ENCODE data around the gene CFAP100.

The CFAP100 gene

GRCh38 chr3:126399756-126400155 is 5.0 kb downstream of the CFAP100 start:
- no peak overlapping the region for H3K9ac ChIP-seq (ENCODE audit: low read length)
- no peak overlapping the region for H3K4me2 ChIP-seq (ENCODE audit: low read length)
- H4K20me1 ChIP-seq (ENCODE audit: insufficient read depth, low read length): no peaks in the 10 kb centered on the region
- no peaks in the 10 kb centered on the region for H3K9me3 ChIP-seq (ENCODE audit: low read length)
- no peaks in the 10 kb centered on the region for H3K36me3 ChIP-seq (ENCODE audit: insufficient read depth, low read length)
- H3K4me3 ChIP-seq (ENCODE audit: low read depth, low read length, poor library complexity, severe bottlenecking): no peak overlapping the region
- H3K27ac ChIP-seq (ENCODE audit: low read depth, low read length, poor library complexity, severe bottlenecking): no peak overlapping the region
- H3F3A ChIP-seq (ENCODE audit: insufficient read depth, low read length): no peaks in the 10 kb centered on the region
- no peak overlapping the region for H2AFZ ChIP-seq (ENCODE audit: low read length)
- no peak for TF ChIP-seq CTCF (IDR thresholded peaks at IDR 0.05; ENCODE audit: low read length)
- no peak for TF ChIP-seq EZH2 (IDR thresholded peaks at IDR 0.05; ENCODE audit: borderline replicate concordance, low read length)
- no peaks in the 10 kb centered on the region for H3K79me2 ChIP-seq (ENCODE audit: insufficient read depth, low read length)
- H3K27me3 ChIP-seq (ENCODE audit: insufficient read depth, low read length): no peaks in the 10 kb centered on the region
- H3K9me2 ChIP-seq (ENCODE audit: low read depth, low read length): no peaks in the 10 kb centered on the region
- H3K4me1 ChIP-seq (ENCODE audit: insufficient read depth, low read length, severe bottlenecking): no peaks in the 10 kb centered on the region

- no peaks in the 10 kb centered on the region for H3K79me2 ChIP-seq (ENCODE audit: insufficient read depth, low read length)
- H3K4me1 ChIP-seq (ENCODE audit: insufficient read depth, low read length, severe bottlenecking): no peaks in the 10 kb centered on the region
- TF ChIP-seq CTCF (IDR thresholded peaks at IDR 0.05; ENCODE audit: low read length) (no peak), EZH2 (IDR thresholded peaks at IDR 0.05; ENCODE audit: borderline replicate concordance, low read length) (no peak)
These were observed 7.0 kb downstream of the CFAP100 start for GRCh38 chr3:126401611-126402160.

GRCh38 chr3:126402178-126402577 is 7.5 kb downstream of the CFAP100 start:
- no peak overlapping the region for H3K4me2 ChIP-seq (ENCODE audit: low read length)
- H3K27ac ChIP-seq (ENCODE audit: low read depth, low read length, poor library complexity, severe bottlenecking): no peak overlapping the region
- H3K36me3 ChIP-seq (ENCODE audit: insufficient read depth, low read length): no peaks in the 10 kb centered on the region
- H3K9ac ChIP-seq (ENCODE audit: low read length): no peak overlapping the region
- no peaks in the 10 kb centered on the region for H3K9me3 ChIP-seq (ENCODE audit: low read length)
- no peak overlapping the region for H3K4me3 ChIP-seq (ENCODE audit: low read depth, low read length, poor library complexity, severe bottlenecking)
- H3F3A ChIP-seq (ENCODE audit: insufficient read depth, low read length): no peaks in the 10 kb centered on the region
- H3K27me3 ChIP-seq (ENCODE audit: insufficient read depth, low read length): no peaks in the 10 kb centered on the region
- TF ChIP-seq CTCF (IDR thresholded peaks at IDR 0.05; ENCODE audit: low read length) (no peak), EZH2 (IDR thresholded peaks at IDR 0.05; ENCODE audit: borderline replicate concordance, low read length) (no peak)
- H3K9me2 ChIP-seq (ENCODE audit: low read depth, low read length): no peaks in the 10 kb centered on the region
- H4K20me1 ChIP-seq (ENCODE audit: insufficient read depth, low read length): no peaks in the 10 kb centered on the region
- no peaks in the 10 kb centered on the region for H3K4me1 ChIP-seq (ENCODE audit: insufficient read depth, low read length, severe bottlenecking)
- H3K79me2 ChIP-seq (ENCODE audit: insufficient read depth, low read length): no peaks in the 10 kb centered on the region
- H2AFZ ChIP-seq (ENCODE audit: low read length): no peak overlapping the region

More at GRCh38 chr3:126401611-126402160, 7.0 kb downstream of the CFAP100 start:
- Histone ChIP-seq H4K20me1 (ENCODE audit: insufficient read depth, low read length) (no peaks in the 10 kb centered on the region), H3F3A (ENCODE audit: insufficient read depth, low read length) (no peaks in the 10 kb centered on the region), H3K27ac (ENCODE audit: low read depth, low read length, poor library complexity, severe bottlenecking) (no peak overlapping the region), H3K4me2 (ENCODE audit: low read length) (no peak overlapping the region), H3K36me3 (ENCODE audit: insufficient read depth, low read length) (no peaks in the 10 kb centered on the region), H3K27me3 (ENCODE audit: insufficient read depth, low read length) (no peaks in the 10 kb centered on the region), H3K4me3 (ENCODE audit: low read depth, low read length, poor library complexity, severe bottlenecking) (no peak overlapping the region), H2AFZ (ENCODE audit: low read length) (no peak overlapping the region), H3K9ac (ENCODE audit: low read length) (no peak overlapping the region), H3K9me3 (ENCODE audit: low read length) (no peaks in the 10 kb centered on the region), H3K9me2 (ENCODE audit: low read depth, low read length) (no peaks in the 10 kb centered on the region)

Measured in OCI-LY1 (cell line).